GM03348 (cell line): ENCODE results near the gene CDC42SE2.
"Not testable (repeated sequence)": the region's sequence is repeated elsewhere in the genome, so short reads cannot be mapped to it uniquely, and the experiment has no call there.

ENCODE experiments used
- DNase-seq: peaks from one replicate; pipeline ENCODE4 v3.0.0; 2012; ENCODE audit warnings: low spot score

The CDC42SE2 gene

GRCh38 chr5:131389869-131390265 lies 126.0 kb downstream of the CDC42SE2 start:
- no peak for DNase-seq

- no peak for DNase-seq
These were observed 128.7 kb downstream of the CDC42SE2 start for GRCh38 chr5:131392466-131393095.

GRCh38 chr5:131393498-131393968 lies 129.7 kb downstream of the CDC42SE2 start:
- DNase-seq: no peak

- no peak for DNase-seq
These were observed 130.3 kb downstream of the CDC42SE2 start for GRCh38 chr5:131394128-131394527.

- no peak for DNase-seq
These were observed 132.2 kb downstream of the CDC42SE2 start for GRCh38 chr5:131396015-131396414.

GRCh38 chr5:131396630-131397273 lies 132.9 kb downstream of the CDC42SE2 start:
- no peak for DNase-seq

- DNase-seq: not testable (repeated sequence)
These were observed 135.2 kb downstream of the CDC42SE2 start for GRCh38 chr5:131399007-131399406.

GRCh38 chr5:131400585-131400984 lies 136.7 kb downstream of the CDC42SE2 start:
- DNase-seq: no peak

GRCh38 chr5:131405674-131406073 lies 141.8 kb downstream of the CDC42SE2 start:
- no peak for DNase-seq

GRCh38 chr5:131406076-131406475 lies 142.2 kb downstream of the CDC42SE2 start:
- DNase-seq: no peak

GRCh38 chr5:131406975-131407638 lies 143.3 kb downstream of the CDC42SE2 start:
- DNase-seq: no peak

GRCh38 chr5:131413605-131414559 lies 150.0 kb downstream of the CDC42SE2 start:
- no peak for DNase-seq

- no peak for DNase-seq
These were observed 152.9 kb downstream of the CDC42SE2 start for GRCh38 chr5:131416729-131417128.

- DNase-seq: peak; percentile 65
These were observed 153.5 kb downstream of the CDC42SE2 start for GRCh38 chr5:131417240-131417869.

- no peak for DNase-seq
These were observed 155.0 kb downstream of the CDC42SE2 start for GRCh38 chr5:131418846-131419245.

- DNase-seq: no peak
These were observed 156.0 kb downstream of the CDC42SE2 start for GRCh38 chr5:131419877-131420276.

- DNase-seq: peak; percentile 19
These were observed 159.2 kb downstream of the CDC42SE2 start for GRCh38 chr5:131423056-131423455.

- no peak for DNase-seq
These were observed 162.2 kb downstream of the CDC42SE2 start for GRCh38 chr5:131426011-131426410.

- peak; percentile 7 for DNase-seq
These were observed 166.9 kb downstream of the CDC42SE2 start for GRCh38 chr5:131430794-131431193.

GRCh38 chr5:131431794-131432193 lies 167.9 kb downstream of the CDC42SE2 start:
- DNase-seq: no peak

- DNase-seq: no peak
These were observed 169.3 kb downstream of the CDC42SE2 start for GRCh38 chr5:131433109-131433508.

- DNase-seq: no peak
These were observed 172.2 kb downstream of the CDC42SE2 start for GRCh38 chr5:131436081-131436480.
